Measurements from ENCODE around the gene LYPD6B.

Gene LYPD6B

GRCh38 chr2:149041482-149041881 is 3.0 kb downstream of the LYPD6B start:
- DNase-seq (ENCODE audit: low read depth, low spot score): no peak

DNA sequence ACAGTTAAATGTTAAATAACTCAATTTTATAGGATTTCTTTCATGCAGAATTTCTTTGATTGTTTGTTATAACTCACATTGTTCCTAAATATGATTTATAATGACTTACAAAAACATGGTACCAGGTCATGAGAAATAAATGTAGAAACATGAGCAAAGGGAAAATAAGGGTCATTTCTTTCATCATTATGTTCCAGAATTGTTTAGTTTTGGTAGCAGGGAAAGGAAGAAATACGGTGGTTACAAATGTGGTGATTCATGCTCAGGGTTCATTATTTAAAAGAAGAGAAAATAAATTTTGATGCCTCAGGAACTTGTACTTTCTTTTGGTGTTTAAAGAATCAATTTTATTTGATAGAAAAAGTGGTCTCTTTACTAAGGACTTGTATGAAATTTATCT is 4.4 kb downstream of the LYPD6B start:
- DNase-seq (ENCODE audit: low read depth, low spot score): no peak

DNA sequence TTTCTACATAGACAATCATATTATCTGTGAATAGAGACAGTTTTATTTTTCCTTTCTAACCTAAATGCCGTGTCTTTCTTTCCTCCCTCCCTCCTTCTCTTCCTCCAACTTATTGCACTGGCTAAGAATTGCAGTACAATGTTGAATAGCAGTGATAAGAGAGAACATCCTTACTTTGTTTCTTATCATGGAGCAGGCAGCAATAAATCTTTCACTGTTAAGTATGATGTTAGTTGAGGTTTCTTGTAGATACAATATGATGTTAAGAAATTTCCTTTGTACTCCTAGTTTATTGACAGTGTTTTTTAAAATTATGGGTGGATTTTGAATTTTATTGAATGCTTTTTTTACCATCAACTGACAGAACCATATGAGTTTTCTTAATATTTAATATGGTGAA is 6.0 kb downstream of the LYPD6B start:
- DNase-seq (ENCODE audit: low read depth, low spot score): no peak

DNA sequence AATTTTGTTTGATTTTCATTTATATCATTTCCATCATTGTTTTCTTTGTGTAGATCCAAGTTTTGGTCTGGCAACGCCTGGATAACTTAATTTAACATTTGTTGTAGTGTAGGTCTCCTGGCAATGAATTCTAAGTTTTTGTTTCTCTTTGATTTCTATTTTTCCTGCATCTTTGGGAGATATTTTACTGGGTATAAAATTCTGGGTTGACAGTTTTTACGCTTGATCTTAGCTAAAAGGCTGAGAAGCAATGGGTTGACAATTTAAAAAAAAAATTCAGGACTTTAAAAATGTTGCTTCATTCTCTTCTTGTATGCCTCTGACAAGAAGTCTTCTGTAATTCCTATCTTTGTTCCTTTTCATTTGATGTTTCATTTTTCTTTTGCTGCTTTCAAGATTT is 8.6 kb downstream of the LYPD6B start:
- no peak for DNase-seq (ENCODE audit: low read depth, low spot score)

GRCh38 chr2:149049142-149049541 is 10.6 kb downstream of the LYPD6B start:
- no peak for DNase-seq (ENCODE audit: low read depth, low spot score)

DNA sequence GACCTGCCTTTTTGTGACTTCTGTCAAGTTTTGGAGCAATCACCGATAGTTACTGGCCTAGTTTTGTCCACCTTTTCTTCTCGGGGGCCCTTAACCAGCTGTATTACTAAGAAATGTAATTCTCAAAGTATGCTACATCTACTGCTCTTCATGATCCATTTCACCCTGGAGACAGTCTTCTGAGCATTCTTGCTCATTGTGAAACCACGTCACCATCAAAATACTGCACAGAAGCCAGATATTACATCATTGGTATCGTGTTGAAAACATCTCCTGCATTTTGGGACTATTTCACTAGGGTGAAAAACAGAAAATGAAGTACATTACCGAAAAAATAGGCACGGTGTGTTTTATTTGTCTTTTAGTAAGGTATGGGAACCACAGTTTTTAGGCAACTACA is 11.7 kb downstream of the LYPD6B start:
- no peak for DNase-seq (ENCODE audit: low read depth, low spot score)

- no peak for DNase-seq (ENCODE audit: low read depth, low spot score)
Measured at GRCh38 chr2:149055751-149056150, 17.3 kb downstream of the LYPD6B start.

GRCh38 chr2:149056541-149057255 is 18.2 kb downstream of the LYPD6B start:
- DNase-seq (ENCODE audit: low read depth, low spot score): no peak

- no peak for DNase-seq (ENCODE audit: low read depth, low spot score)
Measured at GRCh38 chr2:149057401-149057800, 18.9 kb downstream of the LYPD6B start.

GRCh38 chr2:149058936-149059335 is 20.4 kb downstream of the LYPD6B start:
- no peak for DNase-seq (ENCODE audit: low read depth, low spot score)

DNA sequence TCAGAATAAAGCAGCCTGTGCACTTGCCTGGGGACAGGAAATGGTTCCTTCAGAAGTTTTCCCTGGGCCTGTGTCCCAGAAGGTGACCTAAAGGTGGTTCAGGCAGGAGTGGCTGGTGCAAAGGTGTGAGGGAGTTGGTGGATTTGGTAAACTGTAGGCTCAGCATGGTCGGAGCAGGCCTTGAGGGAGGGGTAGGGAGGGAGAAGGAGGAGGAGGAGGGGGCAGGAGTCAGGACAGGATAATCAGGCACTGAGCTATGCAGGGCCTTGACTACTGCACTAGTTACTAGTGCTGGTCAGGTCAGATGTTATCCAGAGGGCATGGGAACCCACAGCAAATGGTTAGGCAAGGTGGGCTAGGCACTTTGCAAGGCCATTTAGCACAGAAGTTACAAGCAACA is 21.3 kb downstream of the LYPD6B start:
- DNase-seq (ENCODE audit: low read depth, low spot score): no peak

DNA sequence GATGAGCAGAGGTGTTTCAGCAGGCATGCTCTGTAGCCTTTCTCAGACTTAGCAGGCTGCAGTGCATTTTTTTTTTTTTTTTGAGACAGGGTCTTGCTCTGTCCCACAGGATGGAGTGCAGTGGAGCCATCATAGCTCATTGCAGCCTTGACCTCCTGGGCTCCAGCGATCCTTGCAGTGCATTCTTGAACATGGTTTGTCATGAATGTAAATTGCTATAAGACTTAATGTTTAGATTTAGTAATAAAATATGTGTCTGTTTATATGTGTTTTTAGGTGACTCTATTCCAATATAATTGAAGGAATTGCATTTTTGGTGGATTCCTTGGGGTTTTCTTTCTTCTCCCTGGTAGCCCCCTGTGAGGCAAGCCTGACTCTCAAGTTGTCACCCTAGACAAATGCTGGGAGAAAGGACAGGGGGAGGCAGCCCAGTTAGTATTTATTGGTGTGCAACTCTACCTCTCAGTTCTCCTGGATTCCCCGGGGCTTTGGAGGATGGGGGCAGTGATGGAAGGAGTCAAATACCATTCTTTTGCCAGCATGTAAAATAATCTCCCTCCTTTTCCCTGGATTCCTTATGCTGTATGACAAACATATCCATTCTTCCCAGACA is 22.7 kb downstream of the LYPD6B start:
- DNase-seq (ENCODE audit: low read depth, low spot score): no peak

DNA sequence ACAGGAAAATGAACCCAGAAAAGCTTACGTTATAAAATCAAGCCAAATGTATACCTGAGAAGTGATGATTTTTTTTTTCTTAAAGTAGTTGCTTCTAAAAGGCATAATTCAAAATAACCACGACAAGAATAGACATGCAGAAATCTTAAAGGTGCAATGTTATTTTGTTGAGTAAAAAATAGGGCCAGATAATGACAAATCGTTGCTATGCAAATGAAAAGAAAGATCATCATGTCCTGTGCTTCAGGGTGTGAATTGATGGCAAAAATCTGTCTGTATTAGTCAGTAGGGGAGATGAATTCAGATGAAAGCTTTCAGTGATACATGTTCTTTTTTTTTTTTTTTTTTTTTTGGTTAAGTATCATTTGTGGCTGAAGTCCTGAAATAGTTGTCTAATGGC is 24.0 kb downstream of the LYPD6B start:
- DNase-seq (ENCODE audit: low read depth, low spot score): no peak

- DNase-seq (ENCODE audit: low read depth, low spot score): no peak
Measured at GRCh38 chr2:149063177-149063576, 24.7 kb downstream of the LYPD6B start.

DNA sequence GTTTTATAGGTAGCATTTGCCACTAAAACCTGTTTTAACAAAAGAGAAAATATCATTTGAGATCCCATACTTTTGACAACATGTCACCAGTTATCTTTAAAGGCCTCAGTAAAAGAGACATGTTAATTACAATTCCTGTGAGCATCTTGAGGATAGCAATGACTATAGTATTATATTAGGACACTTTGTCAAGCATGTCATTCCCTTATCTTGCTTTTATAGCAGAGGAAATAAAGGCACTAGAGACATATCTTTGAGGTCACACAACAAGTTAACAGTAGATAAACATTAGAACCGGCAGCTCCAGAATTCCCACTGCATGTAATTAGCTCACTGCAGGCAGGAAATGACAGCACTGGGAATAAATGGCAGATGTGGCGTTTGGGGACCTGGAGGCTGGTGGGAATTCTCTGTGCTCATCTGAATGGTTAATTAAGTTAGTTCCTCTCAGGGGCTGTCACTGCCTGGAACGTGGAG is 25.9 kb downstream of the LYPD6B start:
- no peak for DNase-seq (ENCODE audit: low read depth, low spot score)

- no peak for DNase-seq (ENCODE audit: low read depth, low spot score)
Measured at GRCh38 chr2:149064856-149065630, 26.5 kb downstream of the LYPD6B start.

- no peak for DNase-seq (ENCODE audit: low read depth, low spot score)
Measured at GRCh38 chr2:149068225-149068995, 29.9 kb downstream of the LYPD6B start.

- no peak for DNase-seq (ENCODE audit: low read depth, low spot score)
Measured at GRCh38 chr2:149068996-149069888, 30.7 kb downstream of the LYPD6B start.

DNA sequence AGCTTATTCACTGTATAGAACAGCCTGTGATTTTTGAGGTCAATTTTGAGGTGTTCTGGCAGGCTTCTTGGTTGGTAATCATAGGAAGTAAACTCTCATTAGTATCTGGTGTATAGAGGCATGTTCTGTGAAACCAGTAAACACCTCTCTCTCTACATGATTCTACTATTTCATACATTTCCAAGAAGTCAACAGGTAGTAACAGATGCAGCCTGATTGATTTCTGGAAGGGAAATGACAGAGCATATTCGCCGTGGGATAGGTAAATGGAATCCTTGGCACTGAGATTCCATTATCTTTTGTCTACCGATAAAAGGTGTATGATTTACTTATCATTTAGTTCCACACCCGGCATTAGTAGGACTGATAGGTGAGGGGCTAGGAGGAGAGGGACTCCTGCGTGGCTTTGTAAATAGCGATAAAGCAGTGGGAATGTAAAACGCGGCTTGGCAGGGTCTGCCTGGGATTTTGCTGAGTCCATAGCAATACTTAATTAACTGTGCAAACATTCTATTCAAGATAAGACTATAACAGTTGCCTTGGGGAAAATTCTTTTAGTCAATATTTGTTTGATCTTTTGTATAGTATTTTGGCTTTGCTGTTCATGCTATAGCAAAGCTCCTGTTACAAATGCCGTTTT is 32.3 kb downstream of the LYPD6B start:
- no peak for DNase-seq (ENCODE audit: low read depth, low spot score)

- no peak for DNase-seq (ENCODE audit: low read depth, low spot score)
Measured at GRCh38 chr2:149075105-149075504, 36.6 kb downstream of the LYPD6B start.
